G401.6 (cell line): ENCODE data around the gene MRPS15.
"Not testable (repeated sequence)": the region's sequence is repeated elsewhere in the genome, so short reads cannot be mapped to it uniquely, and the experiment has no call there.

ENCODE experiments used
- FAIRE-seq: peaks from 2 replicates; lab custom pipeline; 2012; peaks lifted over from hg19 to GRCh38; lab: Jason Lieb, UNC

MRPS15 gene

DNA sequence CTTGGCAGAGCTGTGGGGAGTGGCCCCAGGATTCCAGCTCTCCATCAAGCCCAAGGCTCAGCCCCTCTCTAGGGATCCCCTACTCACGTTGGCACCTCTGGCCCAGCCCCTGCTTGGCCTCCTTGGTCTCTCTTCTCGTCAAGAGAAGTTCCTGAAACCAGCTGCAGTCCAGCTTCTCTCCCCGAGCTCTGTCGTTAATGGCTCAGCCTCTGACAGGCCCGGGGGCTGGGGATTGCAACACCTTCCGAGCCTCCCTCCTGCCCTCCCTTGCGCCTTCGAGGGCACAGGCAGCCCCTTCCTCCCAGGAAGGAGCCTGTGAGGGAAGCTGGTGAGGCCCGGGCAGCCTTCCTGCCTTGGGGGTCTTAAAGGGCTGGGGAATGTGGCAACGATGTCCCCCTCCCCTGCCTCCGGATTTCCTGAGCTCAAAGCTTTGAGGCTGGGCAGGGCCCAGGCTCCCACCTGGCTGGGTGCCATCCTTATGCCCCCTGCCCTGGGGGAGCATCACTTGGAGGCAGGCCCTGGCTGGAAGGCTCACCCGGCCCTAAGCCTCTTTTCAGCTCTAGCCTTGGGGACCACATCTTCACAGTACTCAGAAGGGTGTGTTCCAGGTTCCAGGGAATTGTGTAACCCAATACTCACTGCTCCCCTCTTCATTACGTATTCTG, 18.7 kb upstream of the MRPS15 start, which contains the start of gene CSF3R:
Gene CSF3R, minus strand, starts transcription at position 190 of the 665 bp plus-strand sequence. CDS start 3,417 bp downstream, outside the sequence.
- FAIRE-seq = no peak

DNA sequence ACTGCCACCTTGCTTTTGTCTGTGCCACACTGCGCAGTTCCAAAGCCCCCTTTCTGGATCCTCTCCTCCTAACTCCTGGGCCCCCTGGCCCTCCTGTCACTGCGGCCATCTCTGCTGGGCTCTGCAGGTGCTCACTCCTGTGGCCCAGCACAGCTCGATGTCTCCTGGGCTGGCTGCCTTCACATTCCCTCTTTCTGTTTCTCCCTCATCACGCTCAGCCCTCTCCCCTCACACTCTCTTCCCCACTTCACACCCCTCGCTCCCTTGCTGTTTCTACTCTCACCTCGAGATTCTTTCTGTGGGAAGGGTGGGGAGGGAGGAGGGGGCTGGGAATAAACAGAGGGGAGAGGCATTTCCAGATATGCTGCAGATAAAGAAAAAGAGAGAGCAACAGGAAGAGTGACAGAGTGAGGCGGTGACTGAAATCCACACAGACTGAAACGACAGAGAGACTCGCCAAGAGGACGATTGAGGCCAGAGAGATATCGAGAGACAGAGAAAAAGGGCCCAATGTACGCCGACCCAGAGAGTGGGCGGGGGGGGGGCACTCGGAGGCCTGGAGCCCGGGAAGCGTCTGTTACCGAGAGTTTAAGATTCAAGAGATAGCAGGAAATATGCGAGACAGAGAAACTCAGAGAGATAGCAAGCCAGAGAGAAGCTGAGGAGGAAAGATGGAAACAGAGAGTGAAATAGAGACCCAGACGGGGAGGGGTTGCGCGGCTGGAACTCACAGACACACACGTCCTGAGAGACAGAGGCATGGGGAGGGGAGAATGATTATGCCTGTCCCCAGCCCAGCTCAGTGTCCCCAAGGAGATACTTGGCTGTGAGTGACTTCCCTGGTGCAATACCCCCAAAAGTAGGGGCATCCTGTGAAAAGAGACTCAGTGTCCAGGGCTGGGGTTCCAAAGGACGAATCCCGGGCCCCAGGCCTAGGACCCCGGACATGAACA, 17.9 kb upstream of the MRPS15 start:
- FAIRE-seq = no peak

DNA sequence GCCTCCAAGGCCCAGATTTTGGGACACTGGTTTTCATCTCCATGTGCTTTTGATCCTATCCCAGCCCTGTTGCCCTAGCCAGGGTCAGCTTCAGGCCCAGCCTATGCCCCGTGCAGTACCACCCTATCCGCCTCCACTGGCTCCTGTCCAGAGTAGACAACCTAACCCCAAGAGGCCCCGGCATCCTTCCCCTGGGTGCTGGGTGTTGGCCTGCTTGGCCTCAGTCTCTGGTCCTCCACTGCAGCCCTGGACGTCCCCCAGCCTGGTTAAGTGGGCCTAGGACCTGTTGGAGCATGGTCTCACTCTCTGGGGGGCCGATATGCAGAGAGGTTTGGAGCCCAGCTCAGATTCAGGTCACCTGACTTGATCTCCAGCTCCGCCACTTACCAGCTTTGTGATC, 16.9 kb upstream of the MRPS15 start:
- FAIRE-seq = no peak

DNA sequence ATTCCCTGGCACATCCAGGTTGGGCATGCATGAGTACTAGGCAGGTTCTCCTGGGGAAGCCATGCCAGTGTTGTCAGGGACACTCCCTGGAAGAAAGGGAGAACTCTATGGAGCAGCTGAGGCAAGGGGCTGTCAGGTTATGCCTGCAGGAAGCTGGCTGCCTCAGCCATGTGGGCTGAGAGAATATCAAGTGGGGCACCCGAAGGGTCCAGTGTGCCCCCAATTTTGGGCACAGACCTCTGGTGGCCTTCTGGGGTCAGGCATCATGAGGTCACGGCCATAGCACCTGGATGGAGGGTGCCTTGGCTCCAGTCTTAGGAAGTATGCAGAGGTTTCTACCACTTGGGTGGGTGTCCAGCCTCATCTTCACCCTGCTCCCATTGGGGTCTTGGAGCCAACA, 16.0 kb upstream of the MRPS15 start:
- FAIRE-seq = no peak

DNA sequence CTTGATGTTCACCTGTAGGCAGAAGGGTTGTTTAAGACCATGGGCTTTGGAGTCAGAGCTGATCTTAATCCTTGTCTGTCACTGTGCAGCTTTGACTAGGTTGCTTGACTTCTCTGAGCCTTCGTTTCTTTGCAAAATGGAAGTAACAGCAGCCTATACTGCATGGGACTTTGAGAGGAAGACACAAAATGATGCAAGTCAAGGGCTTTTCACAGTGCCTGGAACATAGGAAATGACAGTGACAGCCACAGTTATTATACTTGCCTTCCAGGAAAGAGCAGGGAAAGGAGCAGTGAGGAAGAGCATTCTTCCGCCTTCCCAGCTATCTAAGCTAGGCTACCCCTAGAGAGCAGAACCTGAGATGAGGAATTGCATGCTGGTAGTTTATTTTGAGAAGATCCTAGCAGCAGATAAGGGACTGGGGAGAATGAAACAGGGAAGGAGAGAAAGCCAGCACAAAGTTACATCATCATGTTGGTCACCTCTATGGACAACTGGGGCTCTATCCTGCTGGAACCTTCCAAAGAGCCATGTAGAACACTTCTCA, 15.4 kb upstream of the MRPS15 start:
- no peak for FAIRE-seq

DNA sequence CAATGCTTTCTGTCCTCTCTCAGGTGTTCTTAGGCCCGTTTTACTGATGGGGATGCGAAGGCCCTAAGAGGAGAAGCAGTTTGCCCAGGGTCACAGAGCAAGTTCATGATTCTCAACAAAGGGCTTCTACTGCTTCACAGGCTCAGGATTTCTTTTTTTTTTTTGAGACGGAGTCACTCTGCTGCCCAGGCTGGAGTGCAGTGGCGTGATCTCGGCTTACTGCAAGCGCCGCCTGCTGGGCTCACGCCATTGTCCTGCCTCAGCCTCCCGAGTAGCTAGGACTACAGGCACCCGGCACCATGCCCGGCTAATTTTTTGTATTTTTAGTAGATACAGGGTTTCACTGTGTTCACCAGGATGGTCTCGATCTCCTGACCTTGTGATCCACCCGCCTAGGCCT, 13.4 kb upstream of the MRPS15 start:
- not testable (repeated sequence) for FAIRE-seq

DNA sequence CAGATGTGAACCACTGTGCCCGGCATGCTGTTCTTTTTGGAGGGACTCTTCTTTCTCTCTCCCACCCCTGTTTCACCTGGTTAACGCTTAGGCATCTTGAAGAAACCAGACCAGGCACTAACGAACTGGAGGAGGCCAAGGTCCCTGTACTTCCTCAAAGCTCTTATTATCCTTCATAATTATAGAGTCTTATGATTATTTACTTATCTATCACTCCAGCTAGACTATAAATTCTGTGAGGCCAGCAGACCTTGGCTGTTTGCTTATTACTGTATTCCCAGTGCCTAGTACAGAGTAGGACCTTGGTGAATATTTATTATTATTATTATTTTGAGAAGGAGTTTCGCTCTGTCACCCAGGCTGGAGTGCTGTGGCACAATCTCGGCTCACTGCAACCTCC, 12.8 kb upstream of the MRPS15 start:
- no peak for FAIRE-seq

DNA sequence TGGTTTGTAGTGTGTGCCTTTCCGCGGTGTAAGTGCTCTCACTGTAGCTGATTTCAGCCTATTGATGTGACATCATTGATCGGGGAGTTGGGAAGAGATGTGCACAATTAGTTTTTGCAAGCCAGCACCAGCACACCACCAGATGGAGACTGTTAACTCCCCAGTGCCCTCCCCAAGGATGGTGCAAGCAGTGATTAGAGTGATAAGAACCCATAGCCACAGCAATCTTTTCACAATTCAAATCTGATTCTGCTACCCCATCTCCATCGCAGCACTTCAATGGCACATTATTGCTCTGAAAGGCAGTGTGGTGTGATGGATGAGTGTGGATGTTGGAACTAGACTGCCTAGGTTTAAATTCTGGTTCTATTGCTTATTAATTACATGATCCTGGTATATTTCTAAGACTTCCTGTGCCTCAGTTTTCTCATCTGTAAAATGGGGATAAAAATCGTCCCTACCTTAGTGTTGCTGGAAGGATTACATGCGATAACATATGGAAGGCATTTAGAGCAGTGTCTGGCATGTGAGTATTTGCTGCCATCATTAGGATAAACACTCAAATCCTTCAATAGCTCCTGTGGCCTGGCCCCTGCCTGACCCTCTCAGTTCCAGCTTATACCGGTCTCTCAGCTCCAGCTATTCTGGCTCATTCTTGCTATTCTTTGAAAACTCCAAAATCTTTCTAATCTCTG, 11.9 kb upstream of the MRPS15 start:
- no peak for FAIRE-seq

DNA sequence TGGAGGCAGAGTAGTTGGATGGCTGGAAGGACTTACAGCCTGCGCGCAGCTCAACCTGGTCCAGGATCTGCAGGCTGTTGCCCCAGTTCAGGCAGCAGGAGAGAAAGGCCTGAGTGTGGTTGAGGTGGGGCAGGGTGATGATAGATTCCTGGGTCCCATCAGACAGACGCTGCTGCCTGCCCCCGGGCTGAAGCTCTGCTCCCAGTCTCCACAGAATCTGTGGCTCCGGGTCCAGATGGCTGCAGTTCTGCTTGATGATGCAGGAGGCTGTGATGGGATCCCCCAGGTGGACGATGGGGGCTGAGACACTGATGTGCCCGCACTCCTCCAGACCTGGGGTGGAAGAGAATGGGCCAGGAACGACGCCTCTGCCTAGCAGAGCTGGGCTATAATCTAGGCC, 11.2 kb upstream of the MRPS15 start:
- FAIRE-seq = no peak

DNA sequence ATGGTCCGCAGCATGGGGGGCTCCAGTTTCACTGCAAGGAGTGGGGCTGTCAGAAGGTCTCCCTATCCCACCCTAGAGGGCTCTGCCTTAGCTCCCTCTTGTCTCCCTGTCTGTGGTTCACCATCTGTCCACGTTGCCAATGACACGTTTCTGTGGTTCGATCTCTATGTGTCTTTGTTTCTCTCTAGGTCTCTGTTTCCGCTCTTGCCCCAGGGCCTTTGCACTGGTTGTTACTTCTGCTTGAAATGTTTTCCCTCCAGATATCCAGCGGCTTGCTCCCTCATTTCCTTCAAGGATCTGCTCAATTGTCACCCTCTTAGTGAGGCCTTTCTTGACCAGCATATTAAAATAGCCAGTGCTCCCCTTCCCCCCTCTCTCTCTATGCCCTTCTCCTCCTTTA, 8.5 kb upstream of the MRPS15 start:
- FAIRE-seq = no peak

DNA sequence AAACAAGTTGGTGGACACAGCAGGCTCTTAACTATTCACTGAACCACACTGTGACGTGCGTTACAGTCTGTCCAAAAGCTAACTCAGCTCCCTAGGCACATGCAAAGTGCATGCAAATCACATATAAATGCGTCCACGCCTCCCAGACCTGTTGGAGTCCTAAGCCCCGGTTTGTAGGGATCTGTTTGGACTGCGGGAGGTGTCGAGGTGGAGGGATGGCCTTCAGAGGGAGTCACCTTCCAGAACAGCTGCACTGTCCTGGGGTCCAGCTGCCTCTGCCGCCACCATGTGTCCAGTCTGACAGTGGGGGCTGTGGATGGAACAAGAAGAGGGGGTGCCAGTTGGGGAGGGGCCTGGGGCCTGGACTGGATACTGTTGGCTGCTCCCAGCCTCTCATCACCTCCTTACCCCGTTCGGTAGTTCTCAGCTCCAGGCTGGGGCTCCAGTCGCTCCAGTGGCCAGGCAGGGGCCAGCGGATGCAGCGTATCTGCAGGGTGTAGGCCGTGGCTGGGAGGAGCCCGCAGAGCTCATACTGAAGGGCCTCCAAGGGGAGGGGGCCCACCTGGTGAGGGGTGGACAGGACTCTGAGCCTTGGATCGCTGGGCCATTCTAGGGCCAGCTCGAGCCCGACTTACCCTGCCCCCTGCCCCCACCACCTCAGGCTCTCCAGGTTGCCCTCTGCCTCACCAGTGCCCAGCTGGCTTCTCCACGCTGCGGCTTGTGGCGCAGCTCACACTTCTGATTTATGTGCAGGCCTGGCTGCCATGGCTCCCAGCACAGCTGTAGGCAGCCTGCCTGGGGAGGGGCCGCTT, 7.9 kb upstream of the MRPS15 start:
- FAIRE-seq = no peak

DNA sequence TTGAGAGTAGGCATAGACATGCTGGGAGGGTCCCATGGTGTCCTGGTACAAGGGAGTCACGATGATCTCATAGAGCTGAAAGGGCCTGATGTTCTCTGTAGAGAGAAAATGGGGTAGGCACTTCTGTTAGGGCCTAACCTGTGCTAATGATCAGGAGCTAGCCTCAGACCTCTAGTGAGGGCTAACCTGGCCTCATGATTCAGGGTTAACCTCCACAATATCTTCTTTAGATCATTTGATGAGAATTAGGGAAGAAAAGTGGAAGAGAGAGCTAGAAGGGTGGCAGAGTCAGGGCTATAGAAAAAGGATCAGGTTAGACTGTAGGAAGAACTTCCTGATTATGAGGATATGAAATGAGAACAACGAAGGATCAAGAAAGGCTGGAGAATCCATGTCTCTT, 5.0 kb upstream of the MRPS15 start:
- no peak for FAIRE-seq

DNA sequence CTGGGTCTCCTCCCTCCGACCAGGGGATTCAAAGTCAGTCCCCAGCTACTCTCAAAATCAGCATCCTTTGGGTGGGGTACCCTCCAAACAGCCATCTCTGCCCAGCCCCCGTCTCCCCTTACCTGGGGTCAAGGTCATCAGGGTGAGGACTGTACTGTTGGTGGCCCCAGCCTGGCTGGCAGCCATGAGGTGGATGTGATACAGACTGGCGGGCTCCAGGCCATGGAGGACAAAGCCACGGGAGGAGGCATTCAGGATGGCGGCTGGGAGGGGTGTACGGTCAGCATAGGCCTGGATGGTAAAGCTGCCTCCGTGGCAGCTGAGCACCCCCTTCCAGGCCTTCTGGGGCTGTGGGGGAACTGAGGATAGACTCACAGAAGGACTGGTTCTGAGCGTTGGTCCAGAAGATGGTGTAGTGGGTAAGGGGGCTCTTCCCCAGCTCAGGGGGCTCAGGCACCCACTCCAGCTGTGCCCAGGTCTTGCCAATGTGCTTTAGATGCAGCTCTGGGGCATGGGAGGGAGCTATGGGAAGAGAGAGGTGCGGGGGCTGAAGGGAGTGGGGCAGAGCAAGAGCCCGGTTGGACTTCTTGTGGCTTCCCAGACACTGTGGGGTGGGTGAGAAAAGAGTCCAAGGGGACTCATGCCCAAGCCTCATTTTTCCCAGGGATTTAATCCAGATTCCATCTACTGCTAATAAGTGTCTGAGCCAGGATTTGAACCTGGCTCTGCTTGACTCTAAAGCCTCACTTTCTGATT, 3.7 kb upstream of the MRPS15 start:
- no peak for FAIRE-seq

DNA sequence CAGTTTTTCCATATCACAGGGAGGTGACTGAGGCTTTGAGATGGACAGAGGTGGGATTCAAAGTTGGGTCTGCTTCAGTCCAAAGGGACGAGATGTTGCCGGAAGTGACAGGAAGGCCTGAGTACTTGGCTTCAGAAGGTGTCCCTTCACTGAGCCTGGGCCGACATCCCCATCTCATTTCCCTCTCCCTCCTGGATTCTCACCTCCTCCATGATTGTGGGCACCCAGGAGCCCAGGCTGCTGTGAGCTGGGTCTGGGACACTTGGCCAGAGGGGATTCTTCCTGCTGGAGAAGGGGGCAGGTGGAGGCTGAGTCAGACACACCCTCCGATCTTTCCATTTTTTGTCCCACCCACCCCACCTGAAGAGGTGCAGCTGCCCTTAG, 2.8 kb upstream of the MRPS15 start:
- FAIRE-seq = no peak

DNA sequence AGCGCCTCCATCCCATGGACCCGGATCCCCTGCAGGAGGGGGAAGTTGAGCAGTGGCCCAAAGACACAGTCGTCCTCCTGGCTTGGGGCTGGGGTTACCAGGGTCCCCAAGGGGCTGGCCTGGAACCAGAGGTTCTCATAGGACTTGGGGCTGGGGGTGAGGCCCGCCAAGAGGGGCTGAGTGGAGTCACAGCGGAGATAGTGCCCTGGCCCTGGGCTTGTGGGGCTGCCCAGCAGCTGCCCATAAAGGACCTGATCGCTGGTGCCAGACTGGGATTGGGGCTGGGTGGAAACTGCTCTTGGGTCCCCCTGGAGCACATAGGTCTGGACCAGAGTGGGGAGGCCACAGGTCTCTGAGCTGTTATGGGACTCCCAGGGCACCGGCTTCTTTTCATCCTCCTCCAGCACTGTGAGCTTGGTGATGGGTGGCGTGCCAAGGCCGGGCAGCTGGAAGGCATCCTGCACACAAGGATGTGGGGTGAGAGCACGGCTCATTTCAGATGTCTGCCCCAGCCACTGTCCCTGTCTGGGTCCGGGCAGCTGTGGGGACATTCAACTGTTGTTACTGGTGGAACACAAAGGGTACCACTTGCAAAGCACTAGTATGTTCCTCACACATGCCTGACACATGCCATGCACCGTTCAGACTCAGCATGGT, 2.3 kb upstream of the MRPS15 start:
- FAIRE-seq = no peak

DNA sequence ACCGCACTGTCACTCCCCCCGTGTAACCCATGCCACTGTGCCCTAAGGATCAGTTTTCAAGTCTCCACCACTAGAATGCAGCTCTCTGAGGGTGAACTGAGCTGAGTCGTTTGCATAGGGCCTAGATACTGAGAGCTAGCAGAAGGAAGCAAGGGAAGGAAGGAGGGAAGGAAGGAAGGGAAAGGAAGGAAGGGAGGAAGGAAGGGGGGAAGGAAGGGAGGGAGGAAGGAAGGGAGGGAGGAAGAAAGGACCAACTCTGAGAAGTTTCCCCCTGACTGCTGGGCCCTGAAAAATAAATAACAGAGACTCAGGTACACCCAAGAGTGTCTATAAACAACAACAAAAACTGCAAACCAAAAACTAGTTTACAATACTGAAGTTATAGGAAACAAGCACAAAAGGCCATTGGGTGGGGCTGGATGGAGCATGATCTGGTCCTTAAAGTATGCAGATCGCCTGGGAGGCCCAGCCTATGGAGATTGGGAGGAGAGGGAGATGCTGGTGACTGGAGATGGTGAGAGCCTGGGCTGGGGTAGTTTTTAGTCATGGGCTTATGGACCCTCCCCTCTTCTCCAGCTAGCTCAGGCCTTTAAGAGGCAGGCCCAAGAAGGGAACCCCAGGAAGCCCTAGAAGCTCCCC, 1.7 kb upstream of the MRPS15 start:
- FAIRE-seq = no peak

DNA sequence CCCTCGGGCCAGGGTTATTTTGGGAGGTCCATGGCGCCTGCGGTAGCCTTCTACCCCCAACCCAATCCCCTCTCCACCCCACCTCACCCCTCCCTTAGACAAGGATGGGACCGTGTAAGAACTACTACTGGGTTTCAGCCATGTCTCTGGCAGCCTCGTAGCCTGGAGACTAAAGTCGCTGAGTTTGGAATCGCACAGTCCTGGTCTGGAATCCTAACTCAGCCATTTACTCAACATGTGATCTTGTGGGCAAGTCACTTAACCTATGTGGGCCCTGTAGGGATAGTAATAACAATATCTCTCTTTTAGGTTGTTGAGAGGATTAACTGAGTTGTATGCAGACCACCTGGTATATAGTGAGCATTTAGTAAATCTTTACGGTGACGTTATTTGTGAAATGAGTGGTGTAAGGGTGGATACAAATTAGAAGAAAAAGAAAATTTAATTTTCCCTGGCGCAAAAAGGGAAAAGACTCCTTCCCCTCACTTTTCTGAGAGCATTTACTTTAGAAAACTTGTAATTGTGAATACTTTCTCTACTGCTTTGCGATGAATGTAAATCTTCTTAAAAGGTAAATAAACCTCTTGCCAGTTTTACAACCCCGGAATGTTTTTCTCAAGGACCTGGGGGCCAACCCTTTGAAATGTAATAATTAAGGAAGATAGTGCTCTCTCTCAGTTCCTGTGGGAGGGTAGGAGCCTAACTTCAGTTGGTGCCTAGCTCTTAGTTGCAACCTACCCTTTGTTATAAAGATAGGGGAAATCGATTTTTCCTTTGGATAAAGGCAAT, 615 bp upstream of the MRPS15 start:
- no peak for FAIRE-seq

DNA sequence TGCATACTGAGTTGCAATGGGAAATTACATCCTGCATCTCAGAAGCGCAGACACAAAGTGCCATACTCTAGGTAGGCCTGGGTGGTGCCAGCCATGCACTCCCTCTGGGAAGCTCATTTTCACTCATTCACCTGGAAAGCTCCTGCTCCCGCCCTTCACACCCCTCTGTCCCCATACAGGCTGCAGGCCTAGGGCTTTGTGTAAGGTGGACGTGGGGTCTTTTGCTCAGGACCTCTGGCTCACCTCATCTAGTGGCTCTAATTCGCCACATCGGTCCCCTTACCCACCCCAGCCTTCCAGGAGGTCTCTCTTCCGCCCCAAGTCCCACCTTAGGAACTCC, 751 bp downstream of the MRPS15 start:
- no peak for FAIRE-seq

DNA sequence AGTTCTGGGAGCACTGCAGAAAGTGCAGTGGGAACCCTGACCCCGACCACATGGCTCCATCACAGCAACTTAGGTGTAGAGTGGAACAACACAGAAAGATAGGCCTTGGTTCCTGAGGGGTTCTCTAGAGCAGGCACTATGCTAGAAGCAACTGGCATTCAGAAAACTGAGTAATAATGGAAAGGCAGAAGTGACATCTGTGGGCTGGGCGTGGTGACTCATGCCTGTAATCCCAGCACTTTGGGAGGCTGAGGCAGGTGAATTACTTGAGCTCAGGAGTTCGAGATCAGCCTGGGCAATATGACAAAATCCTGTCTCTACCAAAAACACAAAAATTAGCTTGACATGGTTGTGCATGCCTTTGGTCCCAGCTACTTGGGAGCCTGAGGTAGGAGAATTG, 5.3 kb downstream of the MRPS15 start:
- no peak for FAIRE-seq
